Stimulated activated naive CD8-positive, alpha-beta T cell treated with anti-CD3 and anti-CD28 coated beads, Interleukin-15, Interleukin-2, amounts not matched to agents 100 U/mL and 50 U/mL, for 24 hours (primary cell): ENCODE measurements around the gene LMO2.

Source experiments
- ATAC-seq: fragments of 150-1000 bp; cut with Tn5 transposase; one replicate; pipeline ENCODE4 v1.10.0; 2021
- DNase-seq: peaks from one replicate; pipeline ENCODE4 v3.0.0; 2021

The LMO2 gene

DNA sequence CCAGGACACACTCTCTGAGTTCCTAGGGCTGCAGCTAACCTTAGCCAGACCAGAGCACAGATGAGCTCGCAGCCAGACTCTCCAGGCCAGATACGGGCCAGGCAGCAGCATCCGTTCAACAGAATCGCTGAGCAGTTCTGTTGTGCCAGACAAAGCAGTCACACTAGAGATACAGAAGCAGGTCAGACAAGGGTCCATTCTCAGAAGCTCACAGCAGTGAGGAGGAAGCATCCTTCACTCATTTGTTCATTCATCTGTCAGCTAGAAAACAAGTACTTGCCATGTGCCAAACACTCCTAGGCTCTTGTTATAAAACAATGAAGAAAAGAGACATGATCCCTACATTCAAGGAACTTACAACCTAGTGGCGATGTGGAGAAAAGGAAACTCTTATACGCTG, 2.6 kb downstream of the LMO2 start:
- no peak for DNase-seq
- no peak for ATAC-seq

DNA sequence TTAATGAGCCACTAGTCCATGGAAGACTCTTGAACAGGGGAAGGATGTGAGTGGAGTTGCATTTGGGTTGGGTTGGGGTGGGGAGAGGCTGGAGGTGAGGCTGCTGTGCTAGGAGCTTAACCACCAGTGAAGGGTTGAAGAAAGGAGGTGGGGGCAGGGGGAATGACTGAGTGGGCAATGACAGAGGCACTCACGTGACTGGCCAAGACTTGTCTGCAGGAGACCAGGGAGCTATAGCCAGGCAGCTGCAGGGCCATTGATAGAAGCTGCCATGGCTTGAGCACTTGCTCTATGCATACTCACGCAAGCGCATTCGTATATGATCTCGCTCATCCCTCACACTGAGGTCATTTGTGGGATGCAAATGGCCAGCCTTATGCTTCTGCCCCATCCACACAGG, 4.0 kb downstream of the LMO2 start:
- ATAC-seq: no peak
- no peak for DNase-seq

DNA sequence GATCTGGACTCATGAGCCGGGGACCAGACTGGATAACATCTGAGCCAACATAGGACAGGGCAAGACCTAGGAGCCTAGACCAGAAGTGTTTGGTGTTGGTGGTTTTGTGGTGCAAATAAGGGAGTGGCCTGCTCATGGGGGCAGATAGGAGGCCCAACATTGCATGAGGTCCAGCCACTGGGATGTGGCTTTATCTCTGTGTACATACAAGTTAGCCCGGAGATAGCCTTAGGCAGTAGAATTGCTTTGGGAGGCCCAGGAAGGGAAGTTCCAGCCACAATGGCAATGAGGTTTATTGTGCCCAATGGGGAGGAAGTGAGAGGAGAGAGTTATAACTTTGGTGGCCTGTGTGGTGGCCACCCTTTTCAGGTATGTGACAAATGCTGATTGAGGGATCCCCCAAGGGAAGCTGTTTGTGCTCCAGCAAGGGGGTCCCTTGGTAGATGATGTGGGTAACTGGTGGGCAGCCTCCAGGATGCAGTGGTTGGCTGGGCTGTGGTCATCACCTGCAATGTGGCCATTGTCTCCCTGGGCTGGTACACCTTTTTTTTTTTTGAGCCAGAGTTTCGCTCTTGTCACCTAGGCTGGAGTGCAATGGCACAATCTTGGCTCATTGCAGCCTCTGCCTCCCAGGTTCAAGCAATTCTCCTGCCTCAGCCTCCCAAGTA, 6.4 kb downstream of the LMO2 start:
- DNase-seq (no peak), ATAC-seq (no peak)

DNA sequence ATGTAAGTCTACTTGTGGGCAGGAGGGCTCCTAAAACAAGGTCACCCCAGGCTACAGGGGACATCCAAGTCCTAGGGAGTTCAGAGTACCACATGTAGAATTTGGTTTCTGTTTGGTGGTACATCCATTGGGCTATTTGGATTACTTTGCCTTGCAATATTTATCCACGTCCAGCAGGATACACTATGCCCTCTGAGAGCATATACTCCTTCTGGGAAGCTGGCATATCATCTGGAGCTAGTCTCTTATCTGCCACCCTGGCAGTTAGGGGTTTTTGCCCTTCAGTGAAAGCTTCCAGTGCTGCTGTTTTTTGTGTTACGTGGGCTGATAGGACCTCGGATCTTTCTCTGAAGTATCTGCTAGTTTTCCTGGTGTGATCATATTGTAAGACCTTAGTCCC, 7.3 kb downstream of the LMO2 start:
- DNase-seq (no peak), ATAC-seq (no peak)

DNA sequence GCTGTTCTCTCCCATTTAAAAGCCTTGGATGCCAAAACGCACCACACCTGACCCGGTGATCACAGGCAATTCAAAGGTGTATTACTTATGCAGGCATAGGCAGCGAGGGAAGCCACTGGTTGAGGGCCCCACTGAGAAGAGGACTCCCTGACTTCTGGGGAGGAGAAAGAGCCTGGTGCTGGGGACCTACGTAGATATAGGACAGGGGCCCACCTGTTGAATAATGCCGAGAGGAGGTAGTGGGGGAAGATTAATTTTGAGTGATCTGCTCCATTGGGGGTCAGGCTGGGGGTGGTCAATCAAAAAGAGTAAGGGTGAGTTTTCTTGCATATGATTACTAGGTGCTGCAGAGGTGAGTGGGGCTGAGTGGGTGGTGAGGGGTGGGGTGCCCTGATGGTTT, 7.8 kb downstream of the LMO2 start:
- no peak for ATAC-seq
- DNase-seq: no peak

DNA sequence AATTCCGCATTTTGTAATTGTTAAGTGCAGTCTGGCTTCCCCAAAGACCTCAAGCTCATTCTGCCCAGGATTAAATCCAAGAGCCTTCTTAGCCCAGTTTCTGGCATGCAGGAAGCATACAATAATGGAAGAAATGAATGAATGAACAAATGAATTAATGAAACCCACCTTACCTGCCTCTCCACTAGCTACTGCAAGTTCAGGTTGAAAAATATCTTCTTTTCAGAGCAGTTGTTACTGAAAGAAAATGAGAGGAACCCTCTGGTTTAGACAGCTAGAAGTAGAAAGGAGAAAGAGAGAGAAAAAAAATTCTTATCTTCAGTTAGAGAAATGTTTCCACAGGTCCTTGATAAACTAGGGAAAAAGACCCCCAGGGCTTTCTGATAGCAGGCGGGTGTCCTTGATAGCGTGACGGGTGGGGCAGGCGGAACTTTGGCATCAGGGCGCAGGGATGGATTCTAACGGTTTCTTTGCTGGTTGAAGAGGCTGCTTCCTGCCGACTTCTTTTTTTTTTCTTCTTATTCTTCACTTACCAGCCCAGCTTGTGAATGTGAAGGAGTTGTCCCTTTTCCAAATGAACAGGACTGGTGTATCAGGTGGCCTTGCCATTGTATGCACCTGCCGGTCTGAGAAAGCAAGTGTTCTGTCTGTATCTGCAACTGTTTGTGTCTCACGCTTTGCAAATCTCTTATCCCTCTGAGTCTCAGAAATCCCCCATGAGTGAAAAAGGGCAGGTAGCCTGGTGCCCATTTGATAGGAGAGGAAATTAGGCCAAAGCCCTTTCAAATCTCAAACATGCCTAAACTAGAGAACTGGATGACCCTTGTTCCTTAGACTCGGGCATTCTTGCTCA, 10.0 kb downstream of the LMO2 start:
- ATAC-seq (no peak), DNase-seq (no peak)

DNA sequence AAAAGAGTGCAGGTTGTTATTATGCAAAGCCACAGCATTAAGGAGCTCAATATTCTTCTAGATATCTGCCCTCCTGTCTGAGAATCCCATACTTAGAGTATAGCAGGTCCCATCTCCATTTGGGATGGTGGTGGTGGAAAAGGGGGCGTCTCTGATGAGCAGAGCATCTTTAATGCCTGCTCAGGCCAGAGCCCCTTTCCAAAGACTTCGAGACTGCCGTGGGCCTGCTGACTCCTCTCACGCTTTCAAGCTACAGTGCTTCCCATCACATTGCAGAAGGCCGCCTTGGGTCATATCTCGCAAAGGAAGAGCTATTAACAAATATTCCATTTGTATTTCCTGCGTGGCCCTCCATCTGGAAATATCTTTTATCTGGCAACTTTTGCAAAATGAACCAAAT, 10.9 kb downstream of the LMO2 start:
- no peak for ATAC-seq

DNA sequence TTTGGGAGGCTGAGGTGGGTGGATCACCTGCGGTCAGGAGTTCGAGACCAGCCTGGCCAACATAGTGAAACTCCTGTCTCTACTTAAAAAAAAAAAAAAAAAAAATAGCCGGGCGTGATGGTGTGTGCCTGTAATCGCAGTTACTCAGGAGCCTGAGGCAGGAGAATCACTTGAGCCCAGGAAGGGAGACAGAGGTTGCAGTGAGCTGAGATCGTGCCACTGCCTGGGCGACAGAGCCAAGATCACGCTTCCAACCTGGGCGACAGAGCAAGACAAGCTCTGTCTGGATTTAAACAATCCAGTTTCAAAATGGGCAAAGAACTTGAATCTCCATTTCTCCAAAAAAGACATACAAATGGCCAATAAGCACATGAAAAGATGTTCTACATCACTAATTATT, 12.5 kb downstream of the LMO2 start:
- ATAC-seq (no peak), DNase-seq (no peak)

More for the DNA sequence above, 10.9 kb downstream of the LMO2 start:
- no peak for DNase-seq

DNA sequence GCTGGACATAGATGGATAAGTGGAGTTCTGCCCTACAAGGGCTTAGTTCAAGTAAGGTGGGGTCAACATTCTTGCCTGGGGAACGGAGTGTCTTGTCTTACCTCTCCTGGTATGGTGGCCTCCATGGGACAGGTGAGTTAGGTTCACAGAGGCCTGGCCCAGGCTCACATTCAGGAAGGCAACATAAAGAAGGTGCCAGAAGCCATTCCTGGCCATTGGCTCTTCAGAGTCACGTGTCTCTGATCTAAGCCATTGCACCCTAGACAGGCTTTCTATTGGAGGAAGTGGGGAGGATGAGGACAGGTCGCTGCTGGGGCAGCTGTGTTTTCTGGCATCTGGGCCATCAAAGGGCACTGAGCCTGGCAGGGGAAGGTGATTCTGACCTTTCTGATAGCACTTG, 14.8 kb downstream of the LMO2 start:
- DNase-seq: no peak
- no peak for ATAC-seq

DNA sequence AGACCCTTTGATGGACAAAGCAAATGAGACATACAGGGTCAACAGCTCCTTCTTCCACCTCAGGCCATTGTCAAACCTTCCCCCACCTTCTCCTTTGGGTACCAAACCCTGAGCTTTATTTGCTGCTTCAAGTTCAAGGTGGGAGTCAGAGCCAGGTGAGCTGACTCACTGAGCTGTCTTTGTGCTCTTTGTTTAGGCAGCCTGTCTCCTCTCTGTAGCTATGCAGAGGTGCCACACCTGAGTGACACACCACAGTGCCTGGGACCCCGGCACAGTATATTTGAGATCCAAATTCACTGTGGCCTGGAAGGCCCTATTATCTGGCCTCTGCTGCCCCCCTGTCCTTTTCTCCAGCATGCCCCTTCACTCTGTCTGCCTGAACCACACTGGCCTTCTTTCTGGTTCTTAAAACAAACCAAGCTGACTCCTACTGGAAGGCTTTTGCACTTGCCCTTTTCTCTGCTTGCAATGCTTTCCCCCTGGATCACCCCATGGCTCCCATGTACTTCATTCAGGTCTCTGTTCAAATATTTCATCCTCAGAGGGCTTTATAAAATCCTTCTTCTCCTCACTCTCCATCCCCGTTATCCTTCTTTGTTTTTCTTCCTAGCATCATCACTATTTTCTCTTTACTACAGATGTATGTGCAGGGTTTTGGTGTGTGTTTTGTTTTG, 16.1 kb downstream of the LMO2 start:
- DNase-seq: no peak
- no peak for ATAC-seq

DNA sequence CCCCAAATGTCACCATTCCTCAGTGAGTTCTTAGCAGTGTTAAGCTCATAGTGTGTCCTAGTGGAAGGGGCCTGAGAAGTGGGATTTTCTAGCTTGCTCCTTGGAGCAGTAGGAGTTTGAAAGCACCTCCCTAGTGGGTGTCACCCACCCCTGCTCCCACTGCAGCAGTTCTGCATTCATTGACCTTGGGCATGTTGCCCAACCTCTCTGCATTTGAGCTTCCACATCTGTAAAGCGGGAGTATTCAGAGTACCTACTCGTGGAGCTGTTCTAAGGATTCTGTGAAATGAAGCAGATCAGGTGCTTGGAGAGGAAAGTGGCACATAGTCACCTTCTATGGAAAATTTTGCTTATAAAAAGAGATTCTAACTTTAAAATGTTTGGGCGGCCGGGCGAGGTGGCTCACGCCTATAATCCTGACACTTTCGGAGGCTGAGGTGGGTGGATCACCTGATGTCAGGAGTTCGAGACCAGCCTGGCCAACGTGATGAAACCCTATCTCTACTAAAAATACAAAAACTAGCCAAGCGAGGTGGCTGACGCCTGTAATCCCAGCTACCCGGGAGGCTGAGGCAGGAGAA, 16.9 kb downstream of the LMO2 start:
- DNase-seq: no peak
- no peak for ATAC-seq

DNA sequence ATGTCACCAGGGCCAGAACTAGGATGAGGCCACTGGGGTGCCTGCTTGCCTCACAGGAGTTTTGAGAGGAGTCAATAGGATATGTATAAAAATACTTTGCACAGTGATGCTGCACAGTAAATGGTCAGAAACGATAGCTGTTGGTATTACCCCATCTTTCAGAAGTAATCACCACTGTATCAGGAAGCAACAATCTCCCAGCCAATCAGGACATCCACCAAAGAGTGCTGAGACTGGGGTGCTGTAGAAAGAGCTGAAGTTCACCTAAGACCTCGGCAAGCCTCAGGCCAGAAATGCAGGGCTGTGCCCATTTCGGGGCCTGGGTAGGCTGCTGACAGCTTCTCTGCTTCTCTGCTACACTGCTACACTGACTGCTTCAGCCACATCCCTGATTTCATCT, 17.4 kb downstream of the LMO2 start:
- ATAC-seq (no peak), DNase-seq (no peak)

DNA sequence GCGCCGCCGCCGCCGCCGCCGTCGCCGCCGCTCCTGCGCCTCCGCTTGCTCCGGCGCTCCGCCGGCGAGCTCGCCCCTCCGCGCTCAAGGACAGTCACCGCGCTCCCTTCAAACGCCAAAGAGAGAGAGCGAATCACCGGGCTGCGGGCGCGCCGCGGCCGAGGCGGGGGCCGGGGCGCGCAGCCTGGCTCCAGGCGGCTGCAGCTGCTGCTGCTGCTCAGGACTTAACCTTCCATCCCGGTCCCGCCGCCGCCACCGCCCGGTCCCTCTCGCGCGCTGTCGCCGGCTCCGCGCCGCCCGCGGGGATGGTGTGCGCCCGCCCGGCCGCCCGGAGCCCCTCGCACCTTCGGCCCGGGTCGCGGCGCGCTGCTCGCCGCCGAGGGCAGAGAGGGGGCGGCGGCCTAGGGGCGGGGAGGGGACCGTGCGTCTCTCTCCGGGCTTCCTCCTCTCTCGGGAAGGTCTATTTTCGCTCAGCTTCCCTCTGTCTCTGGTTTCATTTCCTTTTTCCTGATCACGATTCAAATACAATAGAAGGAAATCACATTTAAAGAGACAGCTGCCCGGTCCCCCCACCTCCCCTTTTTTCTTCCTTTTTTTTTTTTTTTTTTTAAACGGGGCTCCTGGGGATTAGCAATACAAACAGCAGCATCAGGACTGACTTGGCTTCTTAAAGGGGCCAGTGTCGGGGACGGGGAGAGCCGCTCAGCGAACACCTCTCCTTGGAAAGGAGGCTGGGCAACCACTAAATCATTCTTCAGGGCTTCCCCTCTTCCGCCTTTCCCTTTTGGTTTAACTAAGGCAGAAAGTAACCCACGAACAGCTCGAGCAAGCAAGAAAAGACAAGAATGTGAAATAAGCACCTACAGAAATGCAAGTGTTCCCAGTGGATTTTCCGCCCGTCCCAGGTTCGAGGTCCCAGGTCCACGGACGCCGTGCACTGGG, 22.1 kb downstream of the LMO2 start:
- DNase-seq (peak; percentile 30), ATAC-seq (peak; percentile 54)

DNA sequence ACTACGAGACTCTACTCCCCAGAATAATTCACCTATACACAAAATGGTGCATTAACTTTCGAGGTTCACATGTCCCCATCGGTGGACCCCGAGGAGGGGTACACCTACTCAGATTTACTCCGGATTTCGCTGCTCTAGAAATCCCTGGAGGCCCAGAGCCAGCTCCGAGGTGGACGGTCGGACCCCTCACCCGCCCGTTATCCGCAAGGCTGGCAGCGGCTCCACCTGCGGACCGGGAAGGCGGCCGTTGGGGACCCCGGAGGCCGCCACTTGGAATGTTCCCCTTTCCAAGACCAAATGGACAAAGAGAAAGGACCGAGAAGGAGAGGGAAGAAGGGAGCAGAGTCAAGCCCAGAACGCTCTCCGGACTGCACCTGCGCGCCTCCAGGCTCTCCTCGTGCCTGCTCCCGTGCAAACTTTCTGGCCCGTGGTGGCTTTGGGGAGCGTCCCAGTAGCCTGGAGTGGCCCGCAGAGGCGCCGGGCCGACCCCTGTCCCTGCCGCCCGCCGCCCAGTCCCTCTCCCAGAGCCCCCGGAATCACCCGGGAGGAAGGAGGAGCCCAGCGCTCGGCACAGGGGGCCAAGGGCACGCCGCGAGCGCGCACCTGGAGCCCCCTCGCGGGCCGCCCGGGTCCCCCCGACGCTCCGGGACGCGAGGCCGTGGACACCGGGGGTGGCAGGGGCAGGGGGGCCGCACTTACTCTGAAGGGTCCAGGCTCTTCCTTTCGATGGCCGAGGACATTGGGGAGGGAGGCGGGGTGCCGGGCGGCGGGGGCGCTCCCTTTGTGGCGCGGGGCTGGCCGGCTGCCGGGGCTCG, 23.0 kb downstream of the LMO2 start:
- peak; percentile 9 for DNase-seq
- ATAC-seq: peak; percentile 15

DNA sequence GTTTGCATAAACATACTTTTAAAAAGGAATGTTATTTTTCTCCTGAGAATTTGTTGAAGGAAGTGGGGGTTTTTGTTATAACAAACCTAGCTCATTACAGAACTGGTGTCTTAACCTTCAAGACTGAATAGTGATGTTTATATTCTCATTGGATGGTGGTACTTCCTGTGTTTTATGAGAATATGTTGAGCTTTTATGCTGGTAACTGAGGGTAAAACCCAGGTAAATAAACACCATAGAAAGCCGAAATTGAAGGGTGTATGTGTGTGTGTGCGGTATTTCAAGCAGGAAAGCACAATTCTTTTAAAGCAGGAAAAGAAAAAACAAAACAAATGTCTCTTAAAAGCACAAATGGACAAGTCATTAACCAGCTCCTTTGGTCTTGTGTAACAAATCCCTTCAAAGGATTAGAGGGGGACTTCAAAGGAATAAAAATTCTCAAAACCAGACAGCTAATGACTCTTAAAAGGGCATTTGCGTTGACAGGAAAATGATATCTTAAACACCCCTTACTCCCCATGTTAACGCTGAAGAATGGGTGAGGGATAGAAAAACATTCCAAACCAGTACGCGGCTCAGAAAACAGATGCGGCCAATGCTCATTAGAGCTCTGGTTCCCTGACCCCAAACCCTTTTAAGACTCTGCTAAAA, 23.8 kb downstream of the LMO2 start:
- DNase-seq (no peak), ATAC-seq (no peak)

DNA sequence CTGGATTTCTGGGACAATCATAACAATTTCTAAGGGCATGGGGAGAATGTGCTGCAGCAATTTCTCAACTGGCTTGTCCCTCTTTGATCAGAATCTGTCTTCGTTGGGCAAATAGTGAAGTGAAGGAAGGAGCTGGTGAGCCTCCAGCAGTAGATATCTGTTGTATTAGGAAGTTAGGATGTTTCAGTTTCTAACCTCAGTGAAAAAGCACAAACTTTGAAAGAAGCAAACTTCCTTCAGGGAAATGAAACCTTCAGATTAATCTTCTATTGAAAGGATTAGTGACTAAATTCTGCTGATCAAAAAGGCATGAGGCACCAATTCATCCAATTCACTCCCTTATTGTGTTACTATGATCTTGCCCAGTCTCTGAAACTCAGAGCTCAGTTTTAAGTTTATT, 24.3 kb downstream of the LMO2 start:
- no peak for DNase-seq
- ATAC-seq: no peak

DNA sequence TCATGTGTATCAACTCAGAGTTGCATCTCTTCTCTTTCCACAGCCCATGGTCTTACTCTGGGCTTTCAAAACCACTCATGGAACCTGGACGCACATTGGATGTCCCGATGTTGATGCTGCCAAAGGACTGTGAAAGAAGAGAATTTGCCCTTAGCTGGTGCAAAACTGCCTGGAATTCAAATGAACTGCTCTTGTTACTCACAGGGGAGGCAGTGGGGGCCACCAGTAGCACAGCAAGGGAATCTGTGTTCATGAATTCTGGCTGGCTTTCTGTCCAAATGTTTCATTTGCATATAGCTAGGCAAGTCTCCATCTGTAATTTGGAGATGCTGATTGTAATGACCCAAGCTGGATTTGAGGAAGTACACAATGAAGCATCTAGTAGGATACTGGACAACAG, 24.9 kb downstream of the LMO2 start:
- no peak for ATAC-seq
- DNase-seq: no peak

DNA sequence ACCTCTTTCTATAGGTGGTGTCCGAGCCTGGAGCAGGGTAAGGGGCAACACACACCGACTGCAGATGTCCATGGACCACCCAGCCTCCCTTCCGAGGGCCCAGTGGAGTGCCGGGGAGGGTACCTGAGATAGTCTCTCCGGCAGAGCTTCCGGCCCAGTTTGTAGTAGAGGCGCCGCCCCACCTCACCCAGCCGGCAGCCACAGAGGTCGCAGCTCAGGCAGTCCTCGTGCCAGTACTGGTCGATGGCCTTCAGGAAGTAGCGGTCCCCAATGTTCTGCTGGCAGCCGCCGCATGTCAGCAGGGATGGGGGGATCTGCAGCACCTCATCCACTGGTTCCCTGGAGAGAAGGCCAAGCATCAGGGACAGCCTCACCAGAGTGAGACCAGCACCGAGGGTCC, 27.4 kb downstream of the LMO2 start:
- no peak for DNase-seq
- no peak for ATAC-seq

DNA sequence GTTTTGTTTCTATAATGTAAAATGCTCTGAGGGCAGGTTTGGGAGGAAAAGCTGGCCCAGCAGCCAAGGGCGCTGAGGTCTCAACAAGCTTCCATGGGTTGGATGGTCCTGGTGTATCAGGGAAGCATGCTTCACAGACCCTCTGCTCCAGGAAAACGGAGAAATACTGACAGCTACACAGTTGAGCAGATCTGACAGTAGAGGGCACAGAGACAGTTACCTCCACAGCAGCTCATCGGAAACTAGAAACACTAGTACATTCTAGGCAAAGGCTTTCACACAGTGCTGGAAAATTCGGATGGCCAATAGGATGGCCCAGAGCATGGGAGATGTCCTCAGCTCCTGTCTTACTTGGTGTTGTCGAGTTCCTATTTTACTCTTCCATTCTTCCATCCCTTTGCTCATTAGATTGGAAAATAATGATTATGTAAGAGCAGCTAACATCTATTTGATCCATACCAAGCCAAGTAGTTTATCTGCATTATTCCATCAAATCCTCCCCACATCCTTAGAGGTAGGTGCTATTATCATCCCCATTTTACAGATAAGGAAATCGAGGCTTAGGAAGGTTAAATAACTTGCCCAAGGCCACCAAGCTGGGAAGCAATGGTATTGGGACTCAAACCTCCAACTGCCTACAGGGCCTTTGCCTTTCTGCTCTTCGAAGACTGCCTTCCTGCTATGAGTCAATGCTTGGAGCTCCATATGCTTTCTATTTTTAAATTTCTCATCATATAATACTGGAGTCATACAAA, 28.3 kb downstream of the LMO2 start:
- ATAC-seq (no peak), DNase-seq (no peak)
